HCT116 (cell line): Measurements from ENCODE around the gene WWOX. TPM values are rescaled to one million over a fixed set of nuclear protein-coding genes. Genes with fewer than 3 reads are reported as not detected.

Experiments
- ATAC-seq: fragments of 200-7000 bp; cut with Tn5 transposase; 2 replicates; pipeline ENCODE4 v1.9.1; 2020; ENCODE audit warnings: mild to moderate bottlenecking, moderate library complexity
- BruUV-seq: library from RNA; stranded (reverse); fragments of 400-500 nt; replicated peaks from 2 replicates; lab custom pipeline; 2021; lab: Mats Ljungman, UMichigan
- CTCF ChIA-PET: fragments of 300-600 bp; sonication (Branson Sonifier 250); formaldehyde crosslinking; loops from one replicate; lab custom pipeline; 2021; ENCODE audit warnings: antibody characterized with exemption; lab: Charles Lee
- POLR2A ChIA-PET: fragments of 300-600, 350-600 bp; sonication (Branson Sonifier 250); formaldehyde crosslinking; loops from one replicate; lab custom pipeline; 2021; ENCODE audit warnings: antibody characterized with exemption; lab: Charles Lee
- RAD21 ChIA-PET, 2 experiments: fragments of 300-600 bp; sonication (Branson Sonifier 250); formaldehyde crosslinking; loops; one replicate each; lab custom pipeline; 2023; ENCODE audit warnings: low total read pairs in 2 of 2; ENCODE audit not compliant: uncharacterized antibody in 2 of 2, unreplicated experiment in 2 of 2, low non-redundant PET in 1 of 2; lab: Charles Lee
- DNase-seq: peaks from one replicate; pipeline ENCODE4 v3.0.0-alpha.2; 2010; ENCODE audit warnings: low read depth, low spot score
- H2AFZ ChIP-seq: fragments of 200-600 bp; shearing (Covaris generic), sonication (generic); 2 replicates; pipeline ENCODE4 v1.6.1; 2017; ENCODE audit warnings: low read depth, mixed run types, mixed read lengths, antibody characterized with exemption, low read length; ENCODE audit not compliant: poor library complexity, severe bottlenecking
- H3K27ac ChIP-seq: 2 replicates; pipeline ENCODE4 v1.5.1; 2012; ENCODE audit warnings: low read depth, low read length
- H3K27me3 ChIP-seq: fragments of 200-600 bp; sonication (generic); 2 replicates; pipeline ENCODE4 v1.6.1; 2016; ENCODE audit warnings: mixed run types, low read length, mixed read lengths; ENCODE audit not compliant: insufficient read depth
- H3K36me3 ChIP-seq, 2 experiments: fragments of 200-500 bp in 1 of 2; fragments of 200-600 bp in 1 of 2; sonication (Bioruptor generic) in 1 of 2; sonication (generic) in 1 of 2; 2 replicates each; pipeline versions ENCODE4 v1.5.1 to v1.6.1; 2014 to 2016; ENCODE audit warnings: low read length in 2 of 2, inconsistent platforms in 1 of 2, mixed read lengths in 1 of 2, mixed run types in 1 of 2; ENCODE audit not compliant: insufficient read depth in 2 of 2, control insufficient read depth in 1 of 2
- H3K4me1 ChIP-seq, 2 experiments: fragments of 200-600 bp in 1 of 2; sonication (generic) in 1 of 2; 2 replicates each; pipeline versions ENCODE4 v1.5.1 to v1.6.1; 2012 to 2017; ENCODE audit warnings: low read length in 2 of 2, inconsistent platforms in 1 of 2, mild to moderate bottlenecking in 1 of 2, mixed read lengths in 1 of 2, mixed run types in 1 of 2, moderate library complexity in 1 of 2; ENCODE audit not compliant: insufficient read depth in 2 of 2, control insufficient read depth in 1 of 2
- H3K4me2 ChIP-seq: fragments of 200-600 bp; sonication (generic); 2 replicates; pipeline ENCODE4 v1.6.1; 2017; ENCODE audit warnings: mixed run types, low read length, mixed read lengths
- H3K4me3 ChIP-seq, 2 experiments: fragments of 200-600 bp in 1 of 2; sonication (generic) in 1 of 2; replicated peaks in 1 of 2; 2 replicates each; pipeline ENCODE4 v1.5.1; 2011 to 2016; ENCODE audit warnings: low read length in 2 of 2, control low read depth in 1 of 2, low read depth in 1 of 2, mild to moderate bottlenecking in 1 of 2, mixed read lengths in 1 of 2, mixed run types in 1 of 2
- H3K79me2 ChIP-seq: fragments of 200-600 bp; sonication (generic); 2 replicates; pipeline ENCODE4 v1.6.1; 2017; ENCODE audit warnings: mild to moderate bottlenecking, mixed run types, low read length, moderate library complexity, mixed read lengths; ENCODE audit not compliant: insufficient read depth
- H3K9ac ChIP-seq: fragments of 200-600 bp; sonication (generic); 2 replicates; pipeline ENCODE4 v1.6.1; 2016; ENCODE audit warnings: low read length, mixed read lengths
- H3K9me2 ChIP-seq: fragments of 200-600 bp; sonication (generic), shearing (Covaris generic); 2 replicates; pipeline ENCODE4 v1.6.1; 2017; ENCODE audit warnings: mixed run types, mild to moderate bottlenecking, moderate library complexity; ENCODE audit not compliant: insufficient read depth
- H3K9me3 ChIP-seq, 2 experiments: fragments of 200-500 bp in 1 of 2; fragments of 200-600 bp in 1 of 2; sonication (Bioruptor generic) in 1 of 2; sonication (generic) in 1 of 2; 2 replicates each; pipeline ENCODE4 v1.6.1; 2014 to 2017; ENCODE audit warnings: low read length in 2 of 2, mixed read lengths in 2 of 2, inconsistent platforms in 1 of 2, low read depth in 1 of 2, mild to moderate bottlenecking in 1 of 2, mixed run types in 1 of 2, moderate library complexity in 1 of 2; ENCODE audit not compliant: control insufficient read depth in 1 of 2, insufficient read depth in 1 of 2
- H4K20me1 ChIP-seq: fragments of 200-600 bp; sonication (generic), shearing (Covaris generic); 2 replicates; pipeline ENCODE4 v1.6.1; 2017; ENCODE audit warnings: mixed run types, mild to moderate bottlenecking, moderate library complexity; ENCODE audit not compliant: insufficient read depth
- ATF3 ChIP-seq: IDR thresholded peaks from 2 replicates; pipeline ENCODE4 v1.6.1; 2012
- CEBPB ChIP-seq: IDR thresholded peaks from 2 replicates; pipeline ENCODE4 v1.6.1; 2012; ENCODE audit warnings: low read depth
- CTCF ChIP-seq, 3 experiments: fragments of 200-600 bp in 1 of 3; sonication (generic) in 1 of 3; IDR thresholded peaks in 2 of 3; conservative IDR thresholded peaks in 1 of 3; 2 replicates each; pipeline ENCODE4 v1.5.1; 2012 to 2017; ENCODE audit warnings: low read depth in 2 of 3, low read length in 2 of 3, antibody characterized with exemption in 1 of 3, borderline replicate concordance in 1 of 3, control low read depth in 1 of 3, mild to moderate bottlenecking in 1 of 3, mixed read lengths in 1 of 3, mixed run types in 1 of 3, moderate library complexity in 1 of 3; ENCODE audit not compliant: insufficient read depth in 1 of 3
- EGR1 ChIP-seq: IDR thresholded peaks from 2 replicates; pipeline ENCODE4 v1.6.1; 2012; ENCODE audit warnings: low read depth
- EZH2 ChIP-seq: fragments of 200-600 bp; sonication (generic); IDR thresholded peaks from 2 replicates; pipeline ENCODE4 v1.6.1; 2017; ENCODE audit warnings: antibody characterized with exemption, mixed run types
- EZH2phosphoT487 ChIP-seq: fragments of 200-600 bp; IDR thresholded peaks from 2 replicates; pipeline ENCODE4 v1.6.1; 2018; ENCODE audit warnings: antibody characterized with exemption, borderline replicate concordance
- FOSL1 ChIP-seq: IDR thresholded peaks from 2 replicates; pipeline ENCODE4 v1.6.1; 2012; ENCODE audit warnings: low read depth
- JUND ChIP-seq: IDR thresholded peaks from 2 replicates; pipeline ENCODE4 v1.6.1; 2012
- MAX ChIP-seq: IDR thresholded peaks from 2 replicates; pipeline ENCODE4 v1.6.1; 2012
- POLR2A ChIP-seq: IDR thresholded peaks from 2 replicates; pipeline ENCODE4 v1.7.0; 2011; ENCODE audit warnings: borderline replicate concordance; ENCODE audit not compliant: insufficient read depth, insufficient read length; ENCODE audit errors: extremely low read depth
- REST ChIP-seq: IDR thresholded peaks from 2 replicates; pipeline ENCODE4 v1.6.1; 2012; ENCODE audit warnings: low read depth
- SRF ChIP-seq: IDR thresholded peaks from 2 replicates; pipeline ENCODE4 v1.6.1; 2012; ENCODE audit warnings: low read depth
- ZBTB33 ChIP-seq: IDR thresholded peaks from 2 replicates; pipeline ENCODE4 v1.6.1; 2011; ENCODE audit warnings: mild to moderate bottlenecking, low read length, moderate library complexity; ENCODE audit not compliant: insufficient replicate concordance; ENCODE audit errors: extremely low read depth
- intact Hi-C: fragments of 100-400 bp; cut with micrococcal nuclease; formaldehyde crosslinking; loops from 2 replicates; pipeline ENCODE4 v1.10.0; 2022
- total RNA-seq: library from RNA; stranded (reverse); gene quantifications from one replicate; pipeline ENCODE4 v1.2.1, GENCODE V29; 2021; ENCODE audit not compliant: unreplicated experiment

Gene WWOX
- total RNA-seq, 1 experiment from 2014 or later, result 13.7 TPM

GRCh38 chr16:79192904-79193303 lies 1093.5 kb downstream of the WWOX start (continued):
- TF ChIP-seq REST (no peak), JUND (no peak), FOSL1 (no peak), MAX (no peak), EGR1 (no peak), POLR2A (no peak), EZH2 (no peak)

- no peak overlapping the region for H3K27ac ChIP-seq
- peaks cover 9 to 22% of the 10 kb centered on the region in 2 experiments; a peak in 2 of 4 replicates for H3K9me3 ChIP-seq
- H3K9me2 ChIP-seq, result no peaks in the 10 kb centered on the region
- ChIA-PET RAD21 (no interaction called here), CTCF (no interaction called here), POLR2A (no interaction called here)
- intact Hi-C loops, result no loop called here
- DNase-seq (no peak), ATAC-seq (no peak)
- no peak for TF ChIP-seq EZH2
- TF ChIP-seq SRF, result no peak
- TF ChIP-seq ZBTB33, result no peak
- TF ChIP-seq CTCF (IDR thresholded peaks at IDR 0.05 in 2 of 3, conservative IDR thresholded peaks at IDR 0.05 in 1 of 3; ENCODE audit: borderline replicate concordance in 1 of 3, insufficient read depth in 1 of 3, low read depth in 2 of 3, low read length in 2 of 3), result no peak
- TF ChIP-seq JUND, result no peak
- no peak for TF ChIP-seq POLR2A
- no peak for TF ChIP-seq EGR1
- no peak for TF ChIP-seq EZH2phosphoT487
- no peak for TF ChIP-seq CEBPB
- no peak for TF ChIP-seq REST
- no peak for TF ChIP-seq ATF3
- no peaks in the 10 kb centered on the region for H3K36me3 ChIP-seq
- H3K4me3 ChIP-seq, result no peak overlapping the region
- no peaks in the 10 kb centered on the region for H3K4me1 ChIP-seq
- H3K79me2 ChIP-seq, result no peaks in the 10 kb centered on the region
- no peaks in the 10 kb centered on the region for H3K27me3 ChIP-seq
- H4K20me1 ChIP-seq, result no peaks in the 10 kb centered on the region
- BruUV-seq, result no TSS peak
- H3K4me2 ChIP-seq, result no peak overlapping the region
- H3K9ac ChIP-seq, result no peak overlapping the region
- H2AFZ ChIP-seq, result no peak overlapping the region
Observed at GRCh38 chr16:79194291-79194690, 1094.8 kb downstream of the WWOX start.
